Upper lobe of right lung (tissue), 1 donor: ENCODE results near the gene SEC63. TPM values are rescaled to one million over a fixed set of nuclear protein-coding genes. Genes with fewer than 3 reads are reported as not detected.

Source experiments
- ATAC-seq: fragments of 200-7000 bp; cut with Tn5 transposase; one replicate; pipeline ENCODE4 v1.9.1; 2020; ENCODE audit warnings: mild to moderate bottlenecking, moderate library complexity
- DNase-seq: peaks from one replicate; pipeline ENCODE4 v3.0.0-alpha.2; 2020
- H3K27ac ChIP-seq: fragments of 200-600 bp; one replicate; pipeline ENCODE4 v1.8.0; 2022
- H3K27me3 ChIP-seq: fragments of 200-600 bp; one replicate; pipeline ENCODE4 v1.8.0; 2022; ENCODE audit warnings: mild to moderate bottlenecking
- H3K36me3 ChIP-seq: fragments of 200-600 bp; one replicate; pipeline ENCODE4 v1.8.0; 2022
- H3K4me1 ChIP-seq: fragments of 200-600 bp; one replicate; pipeline ENCODE4 v1.8.0; 2022
- H3K4me3 ChIP-seq: fragments of 200-600 bp; one replicate; pipeline ENCODE4 v1.8.0; 2022; ENCODE audit warnings: mild to moderate bottlenecking
- H3K9me3 ChIP-seq: fragments of 200-600 bp; one replicate; pipeline ENCODE4 v1.8.0; 2022
- CTCF ChIP-seq: fragments of 200-600 bp; IDR thresholded peaks from one replicate; pipeline ENCODE4 v1.8.0; 2022; ENCODE audit warnings: antibody characterized with exemption
- intact Hi-C: fragments of 100-400 bp; cut with DNase I; formaldehyde crosslinking; loops from one replicate; pipeline ENCODE4 v1.11.0; 2022
- total RNA-seq: library from RNA; stranded (reverse); fragmentation: NEBNext Ultra II Directional; extraction: Animal tissue kit (Norgen Biotek cat#: 25700); gene quantifications from one replicate; pipeline ENCODE4 v1.2.1, GENCODE V29; 2021
- donor health status: DM: no; HTN: yes; CAD: no; lungs with severe emphysema.

The SEC63 gene
- total RNA-seq, 1 donor from 2014 or later = 118 TPM

- Histone ChIP-seq H3K36me3 (no peaks in the 10 kb centered on the region), H3K4me3 (no peak overlapping the region), H3K27ac (no peak overlapping the region), H3K4me1 (no peaks in the 10 kb centered on the region), H3K9me3 (no peaks in the 10 kb centered on the region), H3K27me3 (no peaks in the 10 kb centered on the region)
- TF ChIP-seq CTCF = no peak
- DNase-seq (no peak), ATAC-seq (no peak)
- intact Hi-C loops = no loop called here
Observed at GRCh38 chr6:107830060-107830459, 127.9 kb downstream of the SEC63 start.

DNA sequence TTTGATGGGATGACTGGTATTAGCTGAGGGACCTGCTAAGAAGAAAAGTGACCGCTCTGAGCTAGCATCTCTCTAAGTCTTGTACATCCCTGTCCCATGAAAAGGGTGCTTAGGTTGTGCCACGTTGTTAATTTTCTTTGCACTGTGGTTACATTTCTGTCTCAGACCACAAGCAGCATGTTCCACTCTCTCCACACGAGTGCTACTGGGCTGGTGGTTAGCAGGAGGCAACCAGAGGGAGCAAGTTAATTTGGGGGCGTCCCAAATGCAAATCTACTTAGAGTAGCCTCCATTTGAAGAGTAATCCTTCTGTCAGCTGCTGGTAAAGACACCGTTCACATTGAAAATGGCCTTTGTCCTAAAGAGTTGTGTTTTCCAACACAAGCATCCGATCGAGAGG lies 130.5 kb downstream of the SEC63 start:
- H3K4me1 ChIP-seq = no peaks in the 10 kb centered on the region
- H3K27ac ChIP-seq = no peak overlapping the region
- no peak overlapping the region for H3K4me3 ChIP-seq
- ATAC-seq (no peak), DNase-seq (no peak)
- H3K36me3 ChIP-seq = no peaks in the 10 kb centered on the region
- peaks cover 7% of the 10 kb centered on the region for H3K27me3 ChIP-seq
- intact Hi-C loops = no loop called here
- H3K9me3 ChIP-seq = no peaks in the 10 kb centered on the region
- no peak for TF ChIP-seq CTCF

- H3K4me3 ChIP-seq = peak overlapping the region; percentile 17
- ATAC-seq = no peak
- H3K9me3 ChIP-seq = no peaks in the 10 kb centered on the region
- TF ChIP-seq CTCF = no peak
- no peak for DNase-seq
- intact Hi-C loops = no loop called here
- peak overlapping the region; percentile 24 for H3K27ac ChIP-seq
- peaks cover 12% of the 10 kb centered on the region for H3K4me1 ChIP-seq
- H3K36me3 ChIP-seq = no peaks in the 10 kb centered on the region
- peaks cover 11% of the 10 kb centered on the region for H3K27me3 ChIP-seq
Observed at GRCh38 chr6:107823047-107823557, 134.9 kb downstream of the SEC63 start.

DNA sequence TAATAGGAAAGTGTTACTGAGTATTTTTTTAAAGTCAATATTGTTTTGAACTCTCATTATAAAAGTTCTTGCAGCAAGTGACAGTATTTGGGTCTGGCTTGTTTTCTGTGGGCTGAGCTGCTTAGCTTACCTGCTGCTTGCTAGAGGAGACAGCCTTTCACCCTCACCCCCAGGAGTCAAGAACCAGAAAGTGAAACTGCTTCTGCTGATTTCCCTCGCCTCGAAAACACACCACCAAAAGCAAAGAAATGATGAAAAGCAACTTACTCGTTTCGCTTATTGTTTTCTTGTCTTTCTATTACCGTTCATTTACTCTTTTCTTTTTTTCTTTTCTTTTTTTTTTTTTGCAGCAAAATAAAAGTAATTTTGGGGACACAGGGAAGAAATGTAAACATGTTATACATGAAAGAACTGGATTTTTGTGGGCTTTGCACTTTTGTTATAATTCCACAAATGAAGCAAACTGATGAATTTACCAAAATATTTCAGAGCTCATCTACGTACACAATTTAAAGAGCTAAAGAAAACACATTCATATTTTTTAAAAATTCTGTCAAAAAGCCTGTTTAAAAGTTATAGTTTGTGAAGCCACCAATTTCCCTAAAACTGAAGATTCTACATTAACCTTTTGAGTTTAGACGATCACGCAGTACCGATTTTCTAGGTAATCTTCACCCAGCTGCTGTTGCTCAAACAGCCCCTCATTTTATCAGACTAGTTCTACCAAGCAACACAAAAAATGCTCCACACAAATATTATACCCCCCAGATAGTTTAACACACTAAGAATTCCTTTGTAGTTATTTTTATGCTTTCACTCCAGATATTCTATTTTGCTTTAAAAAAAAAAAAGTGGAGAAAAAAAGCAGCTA lies 135.6 kb downstream of the SEC63 start:
- Histone ChIP-seq H3K4me1 (peaks cover 12% of the 10 kb centered on the region), H3K27ac (no peak overlapping the region), H3K27me3 (peaks cover 11% of the 10 kb centered on the region), H3K4me3 (peak overlapping the region; percentile 17), H3K9me3 (no peaks in the 10 kb centered on the region), H3K36me3 (no peaks in the 10 kb centered on the region)
- no peak for TF ChIP-seq CTCF
- intact Hi-C loops = no loop called here
- no peak for DNase-seq
- no peak for ATAC-seq

DNA sequence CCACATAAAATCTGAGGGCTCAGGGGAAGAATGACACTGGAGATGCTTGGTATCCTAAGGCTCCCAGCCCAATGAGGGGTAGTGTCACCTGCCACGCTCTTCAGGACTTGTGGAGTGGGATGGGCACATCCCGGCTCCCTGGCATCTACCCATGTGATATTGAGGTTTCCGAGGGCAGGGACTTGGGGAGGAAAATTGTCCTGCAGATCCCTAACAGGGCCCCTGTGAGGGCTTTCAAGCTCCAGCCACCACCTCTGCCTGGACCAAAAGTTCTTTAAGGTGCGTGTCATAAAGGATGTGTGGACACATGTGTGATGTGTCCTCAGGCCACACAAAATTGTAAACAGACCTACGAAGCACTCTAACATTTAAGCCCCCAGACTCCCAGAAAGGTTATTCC lies 136.4 kb downstream of the SEC63 start:
- TF ChIP-seq CTCF = no peak
- intact Hi-C loops = no loop called here
- H3K4me1 ChIP-seq = peaks cover 12% of the 10 kb centered on the region
- no peaks in the 10 kb centered on the region for H3K9me3 ChIP-seq
- H3K36me3 ChIP-seq = no peaks in the 10 kb centered on the region
- peaks cover 11% of the 10 kb centered on the region for H3K27me3 ChIP-seq
- no peak overlapping the region for H3K4me3 ChIP-seq
- DNase-seq (no peak), ATAC-seq (no peak)
- H3K27ac ChIP-seq = no peak overlapping the region
